Left ventricle myocardium superior (tissue), 1 donor: ENCODE data around the gene SPTBN1. TPM values are rescaled to one million over a fixed set of nuclear protein-coding genes. Genes with fewer than 3 reads are reported as not detected.
A peak's percentile ranks its signal among the peaks of the same experiment; 100 is the strongest.

Source experiments
- ATAC-seq: fragments of 200-7000 bp; cut with Tn5 transposase; one replicate; pipeline ENCODE4 v1.9.1; 2020; ENCODE audit warnings: mild to moderate bottlenecking, moderate library complexity
- DNase-seq: peaks from one replicate; pipeline ENCODE4 v3.0.0-alpha.2; 2020
- intact Hi-C: fragments of 100-400 bp; cut with micrococcal nuclease; formaldehyde crosslinking; loops from one replicate; pipeline ENCODE4 v1.11.0; 2022
- total RNA-seq: library from RNA; stranded (reverse); fragmentation: NEBNext Ultra II Directional; extraction: Animal tissue kit (Norgen Biotek cat#: 25700); gene quantifications from one replicate; pipeline ENCODE4 v1.2.1, GENCODE V29; 2021
- donor health status: DM: no; HTN: yes; CAD: no; lungs with severe emphysema.

The SPTBN1 gene
- total RNA-seq, 1 donor from 2014 or later = 468 TPM

GRCh38 chr2:54667726-54668650 is 211.9 kb downstream of the SPTBN1 start:
- no peak for DNase-seq
- intact Hi-C loops = no loop called here
- no peak for ATAC-seq

DNA sequence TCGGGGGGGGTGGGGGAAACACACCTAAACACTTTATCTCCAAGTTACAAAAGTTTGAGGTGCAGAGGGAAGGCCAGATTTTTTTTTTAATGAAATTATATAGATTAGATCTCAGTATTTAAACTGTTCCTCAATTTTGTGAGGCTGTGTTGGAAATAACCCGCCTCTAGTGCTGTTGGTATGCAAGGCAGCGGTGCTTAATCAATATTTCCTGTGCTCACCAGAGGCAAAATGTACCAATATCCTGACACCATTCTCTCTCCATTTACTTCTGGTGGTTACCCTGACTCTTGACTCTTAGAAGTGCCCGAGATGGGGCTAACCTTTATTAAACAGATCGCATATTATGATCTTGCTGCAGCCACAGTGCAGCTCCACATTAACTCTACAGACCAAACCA is 212.6 kb downstream of the SPTBN1 start:
- no peak for DNase-seq
- intact Hi-C loops = no loop called here
- ATAC-seq = no peak

GRCh38 chr2:54669677-54670484 is 213.8 kb downstream of the SPTBN1 start:
- DNase-seq = no peak
- intact Hi-C loops = no loop called here
- ATAC-seq = no peak

DNA sequence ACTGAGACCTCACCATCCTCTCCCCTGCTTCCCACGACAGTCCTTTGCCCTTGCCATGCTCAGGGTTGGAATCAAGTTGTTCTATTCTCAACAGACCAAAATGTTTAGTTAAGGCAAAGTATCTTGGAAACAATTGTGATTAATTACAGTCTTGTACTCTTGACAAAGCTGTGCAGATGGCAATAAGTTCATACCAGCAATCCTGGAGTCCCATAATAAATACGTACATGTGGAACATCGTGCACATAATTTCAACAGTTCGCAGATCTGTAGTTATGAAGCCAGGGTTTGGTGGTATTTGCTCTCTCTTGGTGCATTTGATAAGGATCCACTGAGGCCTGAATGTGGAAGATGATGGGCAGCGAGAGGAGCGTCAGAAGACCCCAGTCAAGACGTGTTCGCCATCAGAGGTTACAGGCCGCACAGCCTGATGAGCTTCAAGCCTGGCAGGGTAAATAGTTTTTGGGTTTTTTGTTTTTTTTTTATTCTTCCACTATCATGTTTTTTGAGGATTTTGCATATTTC is 214.4 kb downstream of the SPTBN1 start:
- ATAC-seq = no peak
- no peak for DNase-seq
- intact Hi-C loops = no loop called here

- no peak for DNase-seq
- no peak for ATAC-seq
- intact Hi-C loops = no loop called here
These were observed 214.9 kb downstream of the SPTBN1 start for GRCh38 chr2:54671010-54671409.

GRCh38 chr2:54671875-54672589 is 215.9 kb downstream of the SPTBN1 start:
- no peak for ATAC-seq
- no peak for DNase-seq
- intact Hi-C loops = no loop called here

DNA sequence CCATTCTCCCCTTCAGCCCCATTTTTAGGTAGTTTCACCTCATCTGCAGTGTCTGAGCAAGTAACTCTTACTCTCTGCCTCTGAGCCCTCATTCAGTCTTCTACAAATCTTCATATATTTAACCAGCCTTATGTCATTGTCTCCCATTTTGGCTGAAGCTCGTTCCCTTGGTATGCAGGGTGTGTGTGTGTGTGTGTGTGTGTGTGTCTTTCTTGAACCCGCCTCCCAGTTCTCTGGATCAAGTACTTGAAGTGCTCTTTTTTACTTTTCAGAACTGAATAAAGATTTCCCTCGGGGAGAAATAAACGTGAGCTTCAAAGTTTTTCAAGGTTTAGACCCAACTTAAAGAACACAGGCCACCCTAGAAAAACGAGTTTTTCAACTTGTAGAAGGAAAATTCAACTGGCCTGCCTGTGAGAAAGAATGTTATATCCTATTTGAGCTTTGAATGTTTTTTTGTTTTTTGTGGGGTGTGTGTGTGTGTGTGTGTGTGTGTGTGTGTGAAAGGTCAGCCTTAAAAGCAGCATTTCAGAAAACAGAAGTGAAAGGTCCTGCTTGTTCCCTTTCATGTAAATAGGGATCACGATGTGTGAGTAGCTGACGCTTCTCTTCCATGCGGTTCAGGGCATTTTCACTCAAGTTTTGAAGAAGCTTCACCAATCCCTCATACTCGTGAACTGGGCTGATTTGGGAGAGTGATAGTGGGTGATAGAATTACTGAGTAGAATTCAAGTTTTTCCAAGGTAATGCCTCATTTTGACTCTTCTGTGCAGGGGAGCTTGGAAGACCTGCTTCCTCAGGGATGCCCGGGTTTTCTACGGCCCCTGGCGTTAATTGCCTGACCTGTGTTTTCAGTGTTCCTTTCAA is 216.7 kb downstream of the SPTBN1 start:
- ATAC-seq (peak; percentile 0), DNase-seq (no peak)
- intact Hi-C loops = no loop called here

GRCh38 chr2:54673501-54673998 is 217.4 kb downstream of the SPTBN1 start:
- ATAC-seq (peak; percentile 85), DNase-seq (peak; percentile 90)
- intact Hi-C loops = no loop called here

DNA sequence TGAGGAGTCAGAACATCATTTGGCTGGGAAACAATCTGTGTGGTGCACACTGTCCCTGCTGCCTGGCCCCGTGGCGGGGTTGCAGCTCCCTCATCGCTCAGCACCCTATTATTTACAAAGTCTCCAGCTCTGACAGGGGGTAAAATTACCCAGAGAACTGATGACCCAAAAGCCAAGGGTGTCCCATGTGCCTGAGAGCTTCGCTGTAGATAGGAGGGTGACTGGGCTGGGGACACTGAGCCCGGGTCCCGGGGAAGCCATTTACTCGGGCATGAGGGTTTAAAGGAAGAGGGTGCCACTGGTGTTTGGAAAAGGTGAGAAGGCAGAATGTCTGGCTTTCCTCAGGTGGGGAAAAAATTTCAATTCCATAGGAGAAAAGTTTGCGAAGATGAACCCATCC is 219.2 kb downstream of the SPTBN1 start:
- intact Hi-C loops = no loop called here
- ATAC-seq = no peak
- DNase-seq = no peak

DNA sequence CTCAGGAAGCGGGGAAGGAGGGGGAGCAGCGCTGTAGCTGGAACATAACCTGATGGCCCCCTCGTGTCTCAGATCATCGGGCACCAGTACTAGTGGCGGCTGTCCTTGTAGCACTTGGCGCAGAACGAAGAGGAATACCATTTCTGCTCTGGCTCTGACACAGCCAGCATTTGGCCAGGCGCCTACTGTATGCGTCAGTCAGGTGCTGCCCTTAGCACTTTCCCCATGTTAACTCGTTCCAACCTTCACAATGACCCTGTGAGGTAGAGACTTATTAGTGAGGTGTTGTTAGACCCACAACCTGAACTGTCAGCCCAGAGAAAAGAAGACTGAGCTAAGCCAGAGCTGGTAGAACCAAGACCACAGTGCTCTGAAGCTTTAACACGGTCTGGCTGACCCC is 219.6 kb downstream of the SPTBN1 start:
- ATAC-seq (peak; percentile 65), DNase-seq (peak; percentile 83)
- intact Hi-C loops = no loop called here

DNA sequence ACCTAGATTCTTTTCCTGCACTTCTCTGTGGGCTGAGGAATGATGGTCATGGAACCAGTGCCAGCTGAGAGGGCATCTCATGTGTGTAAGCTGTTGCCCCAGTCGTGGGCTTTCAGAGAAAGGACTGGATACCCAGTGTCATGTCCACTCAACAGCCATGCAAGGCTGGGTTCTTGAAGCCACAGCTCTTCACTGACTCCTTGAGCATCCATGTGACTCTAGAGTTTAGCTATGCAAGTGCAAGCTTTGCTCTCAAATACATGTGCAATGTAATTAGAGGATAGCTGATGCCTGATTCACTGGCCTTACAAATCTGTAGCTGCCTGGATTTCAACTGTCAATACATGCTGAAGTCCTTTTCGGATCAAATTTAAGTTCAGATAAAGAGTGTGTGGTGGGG is 220.5 kb downstream of the SPTBN1 start:
- ATAC-seq (no peak), DNase-seq (no peak)
- intact Hi-C loops = no loop called here

GRCh38 chr2:54677476-54678265 is 221.5 kb downstream of the SPTBN1 start:
- intact Hi-C loops = no loop called here
- ATAC-seq (no peak), DNase-seq (no peak)

DNA sequence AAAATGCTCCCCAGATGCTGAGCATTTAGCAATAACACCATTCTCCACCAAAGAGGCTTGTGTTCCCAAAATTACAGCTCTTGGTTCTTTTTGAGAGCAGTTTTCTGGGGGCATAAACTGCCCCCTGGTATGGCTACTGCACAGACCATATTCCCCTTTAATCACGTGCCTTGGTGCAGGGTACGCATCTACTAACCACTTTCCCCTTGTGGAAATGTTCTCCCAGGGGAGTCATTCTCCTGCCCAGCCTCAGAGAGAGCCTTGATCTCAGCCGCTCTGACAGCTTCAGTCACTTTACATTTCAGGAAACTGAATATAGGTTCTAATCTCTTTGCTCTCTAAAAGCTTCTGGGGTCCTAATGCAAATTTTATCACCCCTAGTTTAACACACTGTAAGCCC is 222.6 kb downstream of the SPTBN1 start:
- intact Hi-C loops = no loop called here
- DNase-seq = no peak
- ATAC-seq = no peak

DNA sequence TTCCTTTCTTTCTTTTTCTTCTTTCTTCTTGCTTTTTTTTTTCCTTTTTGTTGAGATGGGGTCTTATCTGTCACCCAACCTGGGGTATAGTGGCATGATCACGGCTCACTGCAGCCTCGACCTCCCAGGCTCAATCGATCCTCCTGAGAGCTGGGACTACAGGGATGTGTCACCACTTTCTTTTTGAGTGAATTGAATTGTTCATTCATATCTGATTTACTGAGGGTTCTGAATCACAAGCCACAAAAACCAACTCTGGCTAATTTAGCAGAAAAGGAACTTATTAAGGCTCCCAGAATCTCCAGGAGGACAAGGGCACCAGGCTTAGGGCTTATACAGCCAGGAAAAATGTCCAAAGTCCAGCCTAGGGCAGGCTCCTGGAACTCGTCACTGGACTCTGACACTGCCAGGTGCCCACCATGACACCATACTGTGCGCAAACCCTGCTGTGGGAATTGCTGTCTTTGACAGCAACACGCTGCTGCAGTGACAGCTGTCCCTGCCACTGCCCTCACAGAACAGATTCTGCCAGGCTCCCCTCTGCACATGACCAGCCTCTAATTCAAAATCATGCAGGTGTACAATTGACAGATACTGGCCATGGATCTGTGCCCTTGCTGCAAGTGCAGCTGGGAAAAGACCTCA is 224.4 kb downstream of the SPTBN1 start:
- intact Hi-C loops = no loop called here
- DNase-seq = no peak
- peak; percentile 79 for ATAC-seq

- DNase-seq = no peak
- ATAC-seq = no peak
- intact Hi-C loops = no loop called here
These were observed 225.3 kb downstream of the SPTBN1 start for GRCh38 chr2:54681416-54681815.

DNA sequence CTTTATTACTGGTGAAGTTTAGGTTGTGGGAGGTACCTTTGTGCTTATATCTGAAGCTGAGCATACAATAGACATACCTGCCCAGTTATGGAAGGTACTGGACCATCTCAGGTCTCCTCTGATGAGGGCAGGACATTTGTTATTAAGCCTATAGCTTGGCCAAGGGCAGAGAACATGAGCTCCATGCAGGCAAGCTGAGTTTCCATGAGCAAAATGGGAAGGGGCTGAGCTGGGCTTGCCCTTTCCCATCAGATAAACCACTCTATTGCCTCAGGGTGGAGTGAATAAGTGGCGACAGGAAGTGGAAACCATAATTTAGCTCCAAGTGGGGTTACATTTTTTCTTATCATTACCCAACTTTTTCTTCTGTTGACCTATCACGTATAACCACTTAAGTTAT is 227.5 kb downstream of the SPTBN1 start:
- intact Hi-C loops = no loop called here
- ATAC-seq (no peak), DNase-seq (no peak)

- ATAC-seq (no peak), DNase-seq (no peak)
- intact Hi-C loops = no loop called here
These were observed 229.2 kb downstream of the SPTBN1 start for GRCh38 chr2:54685263-54685775.
